ENCODE measurements around the gene TP63.

DNA sequence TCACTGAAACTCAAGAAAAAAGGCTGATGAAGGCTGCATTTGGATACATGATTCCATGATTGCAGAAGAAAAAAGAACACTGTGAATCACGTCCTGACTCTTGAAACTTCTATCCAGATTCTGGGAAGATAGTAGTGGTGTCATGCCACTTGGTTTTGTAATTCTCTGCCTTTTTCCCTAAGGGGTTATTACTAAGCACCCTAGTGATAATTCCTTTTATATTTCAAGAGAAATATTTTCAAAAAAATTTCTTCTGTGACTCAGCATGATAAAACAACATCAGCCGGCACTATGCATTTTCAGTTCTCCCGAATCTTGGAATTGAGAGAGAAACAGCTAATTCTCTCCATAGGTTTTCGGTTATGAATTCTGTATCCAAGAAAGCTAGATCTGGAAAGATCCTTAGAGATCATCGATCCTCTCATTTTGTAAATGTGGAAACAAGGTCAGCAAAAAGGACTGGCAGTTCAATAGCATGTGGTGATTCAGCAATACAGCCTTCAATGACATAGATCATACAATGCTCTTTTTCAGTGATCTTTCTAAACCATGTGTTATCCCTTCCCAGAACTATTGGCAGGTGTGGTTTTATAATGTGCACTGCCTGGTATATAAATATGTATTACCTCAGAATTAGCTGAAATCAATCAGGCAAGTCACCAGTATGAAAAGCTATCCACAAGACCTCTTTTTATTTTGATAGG is 42.6 kb upstream of the TP63 start:
- TF ChIP-seq EZH2 (IDR thresholded peaks at IDR 0.05; ENCODE audit: insufficient read depth, low read length) = no peak
- no peak for TF ChIP-seq CTCF (IDR thresholded peaks at IDR 0.05; ENCODE audit: insufficient read depth, low read depth, low read length)

Measured in astrocyte (in vitro differentiated cells and primary cell).